Lower leg skin (tissue), 4 donors: ENCODE data around the gene FABP2. TPM values are rescaled to one million over a fixed set of nuclear protein-coding genes. Genes with fewer than 3 reads are reported as not detected.

Experiments
- DNase-seq, 2 donors: peaks; one replicate each; pipeline ENCODE4 v3.0.0-alpha.2; 2019; ENCODE audit warnings: low spot score in 2 of 2
- H3K4me3 ChIP-seq: fragments of 200-600 bp; sonication (generic); 2 replicates; pipeline ENCODE4 v1.5.1; 2017; ENCODE audit warnings: mild to moderate bottlenecking, low read depth; ENCODE audit not compliant: poor library complexity, severe bottlenecking
- POLR2A ChIP-seq, 2 donors: fragments of 450-650 bp; IDR thresholded peaks; one replicate each; pipeline ENCODE4 v1.6.1; 2016 to 2017; ENCODE audit warnings: antibody characterized with exemption in 2 of 2, mild to moderate bottlenecking in 1 of 2, moderate library complexity in 1 of 2
- WGBS, 2 donors: methylation state at CpG; one replicate each; pipeline ENCODE4 v1.1.5; 2018; 5-methylcytosine and 5-hydroxymethylcytosine counted together
- intact Hi-C: fragments of 100-400 bp; cut with DNase I; formaldehyde crosslinking; loops from one replicate; pipeline ENCODE4 v1.15.0; 2023; ENCODE audit warnings: low total_unique reads
- total RNA-seq, 4 donors: library from RNA; depleted of rRNA; stranded (reverse); fragments of >200 nt; gene quantifications; one replicate each; pipeline ENCODE4 v1.1.0, GENCODE V29; 2016
- TF ChIP-seq, protein P1 (sequence below), 3 donors: fragments of 450-650 bp; IDR thresholded peaks; one replicate each; pipeline ENCODE4 v1.5.1; 2016; ENCODE audit warnings: antibody characterized with exemption in 3 of 3, mild to moderate bottlenecking in 3 of 3, moderate library complexity in 2 of 3

The FABP2 gene
- total RNA-seq, 4 donors from 2014 or later: not detected

DNA sequence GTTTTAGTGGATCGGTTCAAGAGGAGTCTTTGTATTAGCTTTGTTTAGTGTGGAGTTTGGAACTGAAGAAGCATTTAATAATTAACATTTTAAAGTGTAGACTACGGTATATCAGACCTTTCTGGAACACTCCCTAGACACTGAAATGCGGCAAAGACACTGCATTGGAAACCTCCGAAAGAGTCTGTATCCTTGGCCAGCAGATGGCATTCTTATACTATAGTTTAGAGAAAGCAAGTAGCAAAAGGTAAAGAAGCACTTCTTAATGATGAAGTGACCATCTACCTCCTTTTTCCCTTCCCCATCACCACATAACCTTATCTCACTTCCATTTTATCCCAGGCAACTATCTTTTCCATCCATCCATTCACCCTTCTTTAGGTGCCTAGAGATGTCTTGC is 7.6 kb downstream of the FABP2 start:
- no peak for DNase-seq
- 17 to 22% methylated on average over 4 of the region's 4 CpGs for WGBS, 2 donors
- no peak overlapping the region for H3K4me3 ChIP-seq
- TF ChIP-seq, protein P1, sequence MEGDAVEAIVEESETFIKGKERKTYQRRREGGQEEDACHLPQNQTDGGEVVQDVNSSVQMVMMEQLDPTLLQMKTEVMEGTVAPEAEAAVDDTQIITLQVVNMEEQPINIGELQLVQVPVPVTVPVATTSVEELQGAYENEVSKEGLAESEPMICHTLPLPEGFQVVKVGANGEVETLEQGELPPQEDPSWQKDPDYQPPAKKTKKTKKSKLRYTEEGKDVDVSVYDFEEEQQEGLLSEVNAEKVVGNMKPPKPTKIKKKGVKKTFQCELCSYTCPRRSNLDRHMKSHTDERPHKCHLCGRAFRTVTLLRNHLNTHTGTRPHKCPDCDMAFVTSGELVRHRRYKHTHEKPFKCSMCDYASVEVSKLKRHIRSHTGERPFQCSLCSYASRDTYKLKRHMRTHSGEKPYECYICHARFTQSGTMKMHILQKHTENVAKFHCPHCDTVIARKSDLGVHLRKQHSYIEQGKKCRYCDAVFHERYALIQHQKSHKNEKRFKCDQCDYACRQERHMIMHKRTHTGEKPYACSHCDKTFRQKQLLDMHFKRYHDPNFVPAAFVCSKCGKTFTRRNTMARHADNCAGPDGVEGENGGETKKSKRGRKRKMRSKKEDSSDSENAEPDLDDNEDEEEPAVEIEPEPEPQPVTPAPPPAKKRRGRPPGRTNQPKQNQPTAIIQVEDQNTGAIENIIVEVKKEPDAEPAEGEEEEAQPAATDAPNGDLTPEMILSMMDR (IDR thresholded peaks at IDR 0.05): no peak
- no peak for TF ChIP-seq POLR2A (IDR thresholded peaks at IDR 0.05)
- intact Hi-C loops: loop anchor here (10.0 kb wide), 1 partner anchor 740 kb away; no protein-coding TSS in a partner anchor

GRCh38 chr4:119313237-119313636 is 8.7 kb downstream of the FABP2 start:
- intact Hi-C loops: loop anchor here (10.0 kb wide), 1 partner anchor 742 kb away; no protein-coding TSS in a partner anchor

GRCh38 chr4:119310826-119311225 is 11.1 kb downstream of the FABP2 start:
- TF ChIP-seq, protein P1 (IDR thresholded peaks at IDR 0.05): no peak
- no peak for TF ChIP-seq POLR2A (IDR thresholded peaks at IDR 0.05)
- no peak for DNase-seq
- intact Hi-C loops: loop anchor here (10.0 kb wide), 1 partner anchor 744 kb away; no protein-coding TSS in a partner anchor
- WGBS, 2 donors: 68 to 81% methylated on average over 1 of the region's 1 CpG
- no peak overlapping the region for H3K4me3 ChIP-seq

More at GRCh38 chr4:119313237-119313636, 8.7 kb downstream of the FABP2 start:
- TF ChIP-seq, protein P1 (IDR thresholded peaks at IDR 0.05): no peak
- TF ChIP-seq POLR2A (IDR thresholded peaks at IDR 0.05): no peak
- H3K4me3 ChIP-seq: no peak overlapping the region
- DNase-seq: no peak

GRCh38 chr4:119307606-119308005 is 14.3 kb downstream of the FABP2 start:
- TF ChIP-seq, protein P1 (IDR thresholded peaks at IDR 0.05): no peak
- TF ChIP-seq POLR2A (IDR thresholded peaks at IDR 0.05): no peak
- intact Hi-C loops: no loop called here

DNA sequence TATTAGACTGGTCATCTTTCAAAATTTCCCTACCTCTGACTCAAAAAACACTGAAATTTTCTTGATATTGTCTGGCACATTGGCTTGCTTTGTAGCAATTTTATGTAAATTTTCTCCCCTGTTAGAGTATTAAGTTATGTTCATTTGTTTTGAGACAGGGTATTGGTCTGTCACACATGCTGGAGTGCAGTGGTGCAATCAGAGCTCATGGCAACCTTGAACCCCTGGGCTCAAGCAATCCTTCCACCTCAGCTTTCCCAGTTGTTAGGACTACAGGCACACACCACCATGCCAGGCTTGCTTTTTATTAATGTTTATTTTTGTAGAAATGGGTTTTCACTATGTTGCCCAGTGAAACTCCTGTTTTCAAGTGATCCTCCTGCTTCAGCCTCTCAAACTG is 17.5 kb downstream of the FABP2 start:
- no peak for DNase-seq
- no peak for TF ChIP-seq POLR2A (IDR thresholded peaks at IDR 0.05)
- TF ChIP-seq, protein P1 (IDR thresholded peaks at IDR 0.05): no peak
- intact Hi-C loops: no loop called here
- H3K4me3 ChIP-seq: no peak overlapping the region

More at GRCh38 chr4:119307606-119308005, 14.3 kb downstream of the FABP2 start:
- no peak overlapping the region for H3K4me3 ChIP-seq
- no peak for DNase-seq
